GM19395 (cell line): Measurements from ENCODE around the gene ALDH8A1.
"Not testable (repeated sequence)": the region's sequence is repeated elsewhere in the genome, so short reads cannot be mapped to it uniquely, and the experiment has no call there.

Experiments
- ATAC-seq: cut with Tn5 transposase; IDR thresholded peaks from one replicate; pipeline ENCODE4 v1.9.1; 2021; ENCODE audit warnings: mild to moderate bottlenecking, moderate library complexity; ENCODE audit not compliant: unreplicated experiment

ALDH8A1 gene

GRCh38 chr6:134911547-134911946 lies 38.4 kb downstream of the ALDH8A1 start:
- ATAC-seq: no peak

GRCh38 chr6:134910593-134910935 lies 39.3 kb downstream of the ALDH8A1 start:
- no peak for ATAC-seq

DNA sequence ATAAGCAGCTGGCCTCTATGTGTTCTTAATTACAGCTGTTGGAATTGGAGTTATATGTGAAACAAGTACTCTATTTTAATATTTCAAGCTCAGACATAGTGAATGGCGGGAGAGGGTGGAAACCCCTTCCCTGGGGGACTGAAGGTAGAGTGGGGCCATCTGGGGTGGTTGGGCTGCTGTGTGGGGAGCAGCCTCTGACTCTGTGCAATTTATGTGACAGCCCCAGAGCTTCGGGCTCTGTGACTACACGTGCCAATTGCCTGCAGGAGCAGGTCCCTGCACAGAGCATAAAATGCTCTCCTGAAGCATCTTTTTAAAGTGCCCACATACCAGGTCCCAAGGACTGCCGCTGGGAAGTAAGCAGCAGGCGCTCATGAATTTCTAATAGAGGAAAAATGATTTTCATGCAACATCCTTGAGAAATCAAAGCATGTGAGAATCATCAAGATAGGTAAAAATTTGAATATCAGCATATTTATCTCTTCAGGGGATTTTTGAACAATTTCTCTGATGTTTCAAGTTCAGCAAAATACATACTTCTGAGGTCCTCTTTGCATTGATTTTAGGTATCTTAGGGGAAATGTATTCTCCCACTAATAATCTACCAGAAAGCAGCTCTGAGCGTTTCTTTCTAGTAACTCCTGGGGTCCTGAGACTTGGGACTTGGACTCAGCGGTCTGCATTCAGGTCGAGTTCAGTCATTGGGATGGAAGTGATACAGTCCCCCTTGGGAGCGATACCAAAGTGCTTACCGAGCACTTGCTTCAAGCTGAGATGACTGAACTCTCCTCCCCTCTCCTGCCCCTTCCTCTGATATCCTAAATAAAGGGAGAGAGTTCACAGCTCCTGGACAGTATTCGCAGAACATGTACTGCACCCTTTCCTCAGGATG lies 40.0 kb downstream of the ALDH8A1 start:
- no peak for ATAC-seq

DNA sequence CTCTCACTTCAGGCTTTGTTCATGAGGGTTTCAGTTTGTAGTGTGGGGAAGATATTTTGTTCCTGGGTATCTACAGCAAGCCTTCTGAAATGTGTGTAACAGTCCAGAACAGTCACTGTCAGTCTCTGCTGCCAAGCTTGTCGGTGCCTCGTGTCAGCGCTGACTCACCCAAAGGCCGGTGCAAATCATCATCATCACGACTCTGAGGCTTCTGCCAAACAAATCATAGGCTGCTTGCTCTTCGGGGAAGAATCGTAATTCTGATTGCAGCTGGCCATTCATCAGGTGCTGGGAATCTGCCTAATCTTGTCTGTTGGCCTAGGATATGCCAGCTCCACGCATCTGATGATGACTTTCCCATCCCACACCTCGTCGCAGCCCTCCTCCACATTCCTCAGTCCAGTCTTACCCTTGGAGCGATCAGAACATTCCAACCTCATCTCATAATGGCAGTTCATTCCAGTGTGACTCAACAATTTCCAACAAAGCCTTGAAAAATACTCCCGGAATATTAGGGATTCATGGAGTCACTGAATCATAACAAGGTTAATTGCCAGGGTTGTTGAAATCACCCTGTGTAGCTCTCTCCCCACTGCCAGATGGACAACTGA lies 40.9 kb downstream of the ALDH8A1 start:
- ATAC-seq: no peak

DNA sequence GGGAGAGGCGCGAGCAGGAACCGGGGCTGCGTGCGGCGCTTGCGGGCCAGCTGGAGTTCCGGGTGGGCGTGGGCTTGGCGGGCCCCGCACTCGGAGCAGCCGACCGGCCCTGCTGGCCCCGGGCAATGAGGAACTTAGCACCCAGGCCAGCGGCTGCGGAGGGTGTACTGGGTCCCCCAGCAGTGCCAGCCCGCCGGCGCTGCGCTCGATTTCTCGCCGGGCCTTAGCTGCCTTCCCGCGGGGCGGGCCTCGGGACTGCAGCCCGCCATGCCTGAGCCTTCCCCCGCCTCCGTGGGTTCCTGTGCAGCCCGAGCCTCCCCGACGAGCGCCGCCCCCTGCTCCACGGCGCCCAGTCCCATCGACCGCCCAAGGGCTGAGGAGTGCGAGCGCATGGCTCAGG lies 45.2 kb downstream of the ALDH8A1 start:
- not testable (repeated sequence) for ATAC-seq

GRCh38 chr6:134903448-134903847 lies 46.5 kb downstream of the ALDH8A1 start:
- no peak for ATAC-seq

GRCh38 chr6:134902936-134903335 lies 47.0 kb downstream of the ALDH8A1 start:
- ATAC-seq: no peak

DNA sequence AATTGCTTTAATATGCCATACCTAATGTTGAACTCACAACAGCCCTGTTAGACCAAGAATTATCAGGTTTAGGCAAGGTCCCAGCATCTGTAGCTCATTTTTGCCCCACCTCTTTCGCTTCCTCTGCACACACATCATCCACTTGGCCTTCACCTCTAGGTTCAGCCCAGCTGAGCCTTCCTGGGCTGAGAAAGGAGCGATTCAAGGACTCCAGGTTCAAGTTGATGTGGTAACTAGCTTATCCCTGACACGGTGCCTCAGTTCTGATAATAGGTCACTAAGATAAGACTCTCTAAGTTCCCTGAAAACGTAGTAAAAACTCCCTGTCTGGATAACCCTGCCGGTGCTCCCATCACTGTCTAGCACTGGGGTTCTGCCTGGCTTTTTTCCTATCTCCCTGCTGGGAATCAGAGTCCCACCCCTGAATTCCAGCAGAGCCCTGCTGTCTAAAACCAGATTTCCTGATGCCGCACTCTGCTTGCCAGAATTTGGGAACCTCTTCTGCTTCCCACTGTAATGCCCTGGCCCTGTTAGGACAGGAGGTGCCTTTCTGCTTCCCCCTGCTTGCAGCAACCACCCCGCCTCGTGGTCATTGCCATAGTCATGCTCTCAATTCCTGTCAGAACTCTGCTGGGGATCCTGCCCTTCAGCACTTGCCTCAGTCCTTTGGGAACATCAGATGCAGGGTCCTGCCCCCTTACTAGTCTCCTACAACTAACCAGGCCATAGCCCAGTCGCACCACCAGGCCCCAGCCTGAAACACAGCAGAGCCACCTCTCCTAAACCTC lies 47.6 kb downstream of the ALDH8A1 start:
- no peak for ATAC-seq

DNA sequence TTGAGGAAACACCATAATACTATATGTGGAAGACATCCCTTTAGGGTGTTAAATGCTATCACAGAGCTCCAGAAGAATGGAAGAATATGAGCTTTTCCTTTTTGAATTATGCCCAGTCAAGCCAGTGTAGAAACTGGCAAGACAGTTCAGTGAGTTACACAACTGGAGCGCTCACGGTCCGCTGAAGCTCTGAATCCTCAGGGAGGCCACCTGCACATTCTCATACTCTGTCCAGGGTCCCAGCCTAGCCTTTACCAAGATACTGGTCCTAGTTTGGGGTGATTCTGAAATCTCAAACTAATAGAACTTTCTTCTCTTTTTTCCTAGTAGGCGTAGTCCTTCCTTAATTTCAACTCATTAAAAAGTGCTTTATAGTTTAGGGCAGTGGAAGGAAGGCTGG lies 51.3 kb downstream of the ALDH8A1 start:
- ATAC-seq: no peak

- not testable (repeated sequence) for ATAC-seq
These were observed 51.7 kb downstream of the ALDH8A1 start for GRCh38 chr6:134898166-134898565.

GRCh38 chr6:134896910-134897309 lies 53.0 kb downstream of the ALDH8A1 start:
- ATAC-seq: no peak

GRCh38 chr6:134894800-134895199 lies 55.1 kb downstream of the ALDH8A1 start:
- ATAC-seq: no peak

DNA sequence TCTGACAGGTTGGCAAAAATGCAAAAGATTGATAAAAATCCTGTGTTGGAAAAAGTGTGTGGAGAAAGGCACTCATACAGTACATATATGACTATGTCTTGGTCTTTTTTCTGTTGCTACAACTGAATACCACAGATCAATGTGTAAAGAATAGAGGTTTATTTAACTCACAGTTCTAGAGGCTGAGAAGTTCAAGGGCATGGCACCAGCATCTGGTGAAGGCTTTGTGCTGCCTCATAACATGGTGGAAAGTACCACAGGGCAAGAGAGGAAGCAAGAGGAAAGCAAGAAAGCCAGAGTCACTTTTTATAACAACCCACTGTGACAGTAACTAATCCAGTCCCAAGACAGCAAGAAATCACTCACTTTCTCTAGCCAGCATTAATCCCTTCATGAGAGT lies 57.5 kb downstream of the ALDH8A1 start:
- no peak for ATAC-seq

DNA sequence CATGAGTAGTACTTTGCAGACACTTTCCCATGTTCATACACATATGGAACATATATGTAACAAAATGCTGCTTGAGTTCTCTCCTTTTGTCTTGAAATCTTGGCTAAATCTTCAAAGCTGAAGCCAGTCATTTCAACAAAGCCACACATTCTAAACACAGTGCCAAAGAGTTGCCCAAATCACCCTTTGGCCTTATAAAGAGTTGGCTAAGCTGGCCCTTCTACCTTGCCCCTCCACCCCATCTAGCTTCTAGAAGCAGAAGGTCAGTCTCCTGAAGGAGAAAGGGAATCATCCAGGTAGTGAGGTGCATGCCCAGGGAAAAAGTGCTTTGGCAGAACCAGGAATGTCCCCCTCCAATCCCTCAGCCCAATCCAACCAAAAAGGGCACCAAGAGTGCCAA lies 58.3 kb downstream of the ALDH8A1 start:
- ATAC-seq: no peak

GRCh38 chr6:134888316-134888715 lies 61.6 kb downstream of the ALDH8A1 start:
- ATAC-seq: no peak

DNA sequence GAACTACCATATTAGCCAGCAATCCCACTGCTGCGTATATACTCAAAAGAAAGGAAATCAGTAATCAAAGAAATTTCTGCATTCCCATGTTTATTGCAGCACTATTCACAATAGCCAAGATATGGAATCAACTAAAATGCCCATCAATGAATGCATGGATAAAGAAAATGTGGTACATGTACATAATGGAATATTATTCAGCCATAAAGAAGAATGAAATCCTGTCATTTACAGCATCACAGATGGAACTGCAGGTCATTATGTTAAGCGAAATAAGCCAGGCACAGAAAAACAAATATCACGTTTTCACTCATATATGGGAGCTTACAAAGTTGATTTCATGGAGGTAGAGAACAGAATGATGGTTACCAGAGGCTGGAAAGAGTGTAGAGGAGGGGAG lies 65.1 kb downstream of the ALDH8A1 start:
- ATAC-seq: no peak

DNA sequence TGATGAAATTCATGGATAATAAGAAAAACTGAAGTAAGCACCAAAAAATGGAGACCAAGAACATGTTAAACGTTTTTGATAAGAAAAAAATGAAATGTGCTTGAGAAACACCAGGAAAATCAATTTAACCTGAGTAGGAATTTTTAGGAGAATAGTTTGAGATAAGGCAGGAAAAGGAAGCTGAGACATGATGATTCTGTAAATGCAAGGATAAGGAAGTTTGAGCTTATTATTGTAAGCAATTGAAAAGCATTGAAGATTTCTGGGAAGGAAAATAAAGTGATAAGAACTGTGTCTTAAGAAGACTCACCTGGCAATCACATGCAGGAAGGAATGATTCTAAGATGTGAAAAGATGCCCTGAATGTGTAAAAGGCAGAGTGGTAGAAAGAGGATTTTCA lies 66.6 kb downstream of the ALDH8A1 start:
- no peak for ATAC-seq

- ATAC-seq: peak; percentile 81
These were observed 67.4 kb downstream of the ALDH8A1 start for GRCh38 chr6:134882426-134883038.

DNA sequence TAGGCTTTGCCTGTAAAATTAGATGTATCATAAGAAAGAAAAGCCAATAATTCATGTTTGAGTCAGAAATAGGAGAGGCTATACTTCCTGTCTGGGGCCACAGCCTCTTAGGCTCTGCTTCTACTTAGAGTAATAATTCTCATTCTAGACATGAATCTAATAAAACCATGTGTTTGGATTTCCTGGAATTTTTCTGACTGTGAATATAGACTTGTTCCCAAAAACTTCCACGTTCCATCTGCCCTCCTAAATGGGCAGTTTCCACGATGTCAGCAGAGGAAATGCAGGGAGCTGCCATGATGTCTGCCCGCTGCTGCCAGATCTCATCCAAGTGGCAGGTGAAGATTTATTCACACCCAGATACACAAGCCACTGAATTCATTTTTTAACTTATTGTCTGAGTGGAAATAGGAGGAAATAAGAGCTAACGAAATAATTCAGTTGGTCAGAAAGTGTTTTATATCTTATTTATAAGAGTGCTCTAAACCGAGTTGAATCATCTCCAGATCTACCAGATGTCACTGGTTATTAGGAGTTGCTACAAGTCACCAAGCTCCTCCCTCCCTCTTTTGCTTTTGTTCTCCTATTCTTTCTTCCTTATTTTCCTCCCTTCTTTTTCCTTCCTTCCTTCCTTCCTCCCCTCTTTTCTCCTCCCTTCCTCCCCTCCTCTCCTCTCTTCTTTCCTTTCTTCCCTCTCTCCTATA lies 69.3 kb downstream of the ALDH8A1 start:
- ATAC-seq: no peak

DNA sequence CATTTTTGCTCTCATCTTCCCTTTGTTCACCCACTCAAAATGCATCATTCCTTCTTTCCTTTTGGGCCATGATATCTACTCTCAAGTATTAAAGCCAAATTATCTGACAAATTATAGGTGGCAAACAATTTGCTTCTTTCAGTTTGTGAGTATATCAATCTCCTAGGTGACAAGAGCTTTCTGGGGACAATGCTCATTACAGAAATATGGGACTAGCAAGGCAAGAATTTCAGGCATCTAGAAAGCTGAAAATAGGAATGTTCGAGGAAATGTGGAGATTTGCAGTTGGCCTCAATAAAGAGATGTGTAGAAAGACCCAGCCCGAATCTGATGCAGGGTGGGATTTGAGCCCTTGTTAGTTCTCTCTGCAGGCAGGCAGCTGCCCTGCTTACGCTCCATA lies 71.8 kb downstream of the ALDH8A1 start:
- no peak for ATAC-seq

DNA sequence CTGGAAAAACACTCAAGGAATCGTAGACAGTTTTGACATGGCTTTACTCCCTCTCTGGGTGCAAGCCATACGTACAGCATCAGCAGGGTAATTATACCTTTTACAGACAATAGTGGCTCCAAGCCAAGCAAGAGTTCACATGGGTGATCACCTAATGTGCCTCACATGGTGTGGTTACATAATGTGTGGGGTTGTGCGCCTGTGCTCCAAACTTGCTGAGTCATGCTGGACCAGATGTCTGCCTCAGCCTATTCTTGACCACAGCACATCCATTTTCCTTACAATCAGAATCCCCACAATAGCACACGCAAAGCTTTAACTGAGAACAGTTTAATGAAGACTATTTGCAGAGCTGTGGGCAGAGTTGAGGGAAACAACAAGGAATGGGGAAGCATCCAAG lies 74.5 kb downstream of the ALDH8A1 start:
- ATAC-seq: no peak
